Endothelial cell of umbilical vein (primary cell): ENCODE results near the gene LRCOL1. TPM values are rescaled to one million over a fixed set of nuclear protein-coding genes. Genes with fewer than 3 reads are reported as not detected.

Experiments used
- BruUV-seq: library from RNA; stranded (reverse); fragments of 400-500 nt; replicated peaks from 2 replicates; lab custom pipeline; 2021; lab: Mats Ljungman, UMichigan
- CTCF ChIA-PET: fragments of 300-600, 350-600 bp; sonication (Branson Sonifier 250); formaldehyde crosslinking; loops from one replicate; lab custom pipeline; 2021; ENCODE audit warnings: antibody characterized with exemption, inconsistent platforms; lab: Charles Lee
- POLR2A ChIA-PET: fragments of 300-600, 350-600 bp; sonication (Branson Sonifier 250); formaldehyde crosslinking; loops from one replicate; lab custom pipeline; 2021; ENCODE audit warnings: antibody characterized with exemption, inconsistent platforms; lab: Charles Lee
- DNase-seq: peaks from one replicate; pipeline ENCODE4 v3.0.0-alpha.2; 2011; ENCODE audit warnings: low read depth, low spot score
- FAIRE-seq: peaks from 2 replicates; lab custom pipeline; 2011; peaks lifted over from hg19 to GRCh38; lab: Jason Lieb, UNC
- H2AFZ ChIP-seq: 2 replicates; pipeline ENCODE4 v1.6.0; 2012; ENCODE audit warnings: low read depth, low read length, control low read depth, inconsistent platforms
- H3K27ac ChIP-seq: 2 replicates; pipeline ENCODE4 v1.5.1; 2011; ENCODE audit warnings: low read depth, mild to moderate bottlenecking, control low read depth, low read length, moderate library complexity; ENCODE audit not compliant: insufficient read depth
- H3K27me3 ChIP-seq, 2 experiments: 2 replicates each; pipeline versions ENCODE4 v1.6.0 to v1.6.1; 2011; ENCODE audit warnings: low read length in 2 of 2, mixed read lengths in 1 of 2; ENCODE audit not compliant: control insufficient read depth in 2 of 2, insufficient read depth in 2 of 2
- H3K36me3 ChIP-seq, 2 experiments: 2 replicates in 1 of 2; 3 replicates in 1 of 2; pipeline ENCODE4 v1.5.1; 2011; ENCODE audit warnings: low read length in 2 of 2, mild to moderate bottlenecking in 1 of 2, moderate library complexity in 1 of 2; ENCODE audit not compliant: control insufficient read depth in 2 of 2, insufficient read depth in 2 of 2; ENCODE audit errors: extremely low read depth in 1 of 2
- H3K4me1 ChIP-seq: 3 replicates; pipeline ENCODE4 v1.5.1; 2011; ENCODE audit warnings: mild to moderate bottlenecking, low read length; ENCODE audit not compliant: control insufficient read depth, insufficient read depth; ENCODE audit errors: extremely low read depth
- H3K4me2 ChIP-seq: 2 replicates; pipeline ENCODE4 v1.6.1; 2011; ENCODE audit warnings: low read length, control low read depth, mixed read lengths; ENCODE audit not compliant: insufficient read depth
- H3K4me3 ChIP-seq, 3 experiments: fragments of 200-600 bp in 1 of 3; sonication (generic), shearing (Covaris generic) in 1 of 3; replicated peaks in 1 of 3; 2 replicates each; pipeline ENCODE4 v1.5.1; 2011 to 2016; ENCODE audit warnings: control low read depth in 3 of 3, low read length in 3 of 3, mild to moderate bottlenecking in 2 of 3, inconsistent platforms in 1 of 3, low read depth in 1 of 3, moderate library complexity in 1 of 3; ENCODE audit not compliant: insufficient read depth in 1 of 3
- H3K79me2 ChIP-seq: 2 replicates; pipeline ENCODE4 v1.6.0; 2012; ENCODE audit warnings: low read length, inconsistent platforms; ENCODE audit not compliant: control insufficient read depth, insufficient read depth
- H3K9ac ChIP-seq: replicated peaks from 2 replicates; pipeline ENCODE3; 2011; ENCODE audit warnings: low read length, control low read depth; ENCODE audit not compliant: insufficient read depth; ENCODE audit errors: extremely low read depth
- H3K9me1 ChIP-seq: replicated peaks from 3 replicates; pipeline ENCODE4 v1.6.0; 2011; ENCODE audit warnings: mild to moderate bottlenecking, low read length; ENCODE audit not compliant: control insufficient read depth, insufficient read depth; ENCODE audit errors: extremely low read depth
- H3K9me3 ChIP-seq: replicated peaks from 2 replicates; pipeline ENCODE4 v1.5.1; 2012; ENCODE audit warnings: low read length, inconsistent platforms; ENCODE audit not compliant: control insufficient read depth, insufficient read depth
- H4K20me1 ChIP-seq: replicated peaks from 2 replicates; pipeline ENCODE3; 2011; ENCODE audit warnings: mild to moderate bottlenecking, low read length; ENCODE audit not compliant: control insufficient read depth, insufficient read depth; ENCODE audit errors: extremely low read depth
- EZH2 ChIP-seq: IDR thresholded peaks from 2 replicates; pipeline ENCODE4 v1.6.1; 2012; ENCODE audit warnings: borderline replicate concordance, low read depth, mild to moderate bottlenecking, moderate library complexity, low read length, inconsistent platforms; ENCODE audit not compliant: severe bottlenecking
- FOS ChIP-seq: IDR thresholded peaks from 2 replicates; pipeline ENCODE4 v1.6.1; 2011; ENCODE audit warnings: mild to moderate bottlenecking, low read length, moderate library complexity, borderline replicate concordance; ENCODE audit not compliant: insufficient read depth
- GATA2 ChIP-seq: IDR thresholded peaks from 2 replicates; pipeline ENCODE4 v1.7.0; 2011; ENCODE audit warnings: low read depth, mild to moderate bottlenecking, moderate library complexity, mixed read lengths, low read length; ENCODE audit not compliant: insufficient read length, insufficient read depth
- JUN ChIP-seq: IDR thresholded peaks from 2 replicates; pipeline ENCODE4 v1.6.1; 2011; ENCODE audit warnings: borderline replicate concordance, low read depth; ENCODE audit not compliant: insufficient read length, insufficient read depth
- MYC ChIP-seq: IDR thresholded peaks from one replicate; pipeline ENCODE4 v1.6.1; 2011; ENCODE audit warnings: mild to moderate bottlenecking, low read depth, low read length
- POLR2A ChIP-seq: IDR thresholded peaks from 2 replicates; pipeline ENCODE4 v1.6.1; 2012; ENCODE audit warnings: low read depth, mild to moderate bottlenecking, control low read depth, low read length
- POLR2AphosphoS5 ChIP-seq: IDR thresholded peaks from 2 replicates; pipeline ENCODE4 v1.6.1; 2012; ENCODE audit warnings: low read depth, mild to moderate bottlenecking, control low read depth, low read length, moderate library complexity; ENCODE audit not compliant: insufficient read depth
- dilution Hi-C: fragments of 300-500 bp; cut with MboI; formaldehyde crosslinking; loops from one replicate; pipeline ENCODE4 v1.15.0; 2019; ENCODE audit warnings: low sequenced_read_pairs; ENCODE audit not compliant: extremely low pct_ligation_motif_present
- intact Hi-C: fragments of 100-400 bp; cut with micrococcal nuclease; formaldehyde crosslinking; loops from one replicate; pipeline ENCODE4 v1.10.0; 2022
- polyA plus RNA-seq, 4 experiments: library from polyadenylated mRNA; depleted of rRNA in 3 of 4; stranded (reverse) in 3 of 4; unstranded in 1 of 4; fragments of >200 nt; gene quantifications; 2 replicates each; pipeline versions ENCODE4 v1.2.1 to v1.2.3, GENCODE V29; 2011 to 2012; ENCODE audit warnings: missing spikeins in 1 of 4
- total RNA-seq: library from RNA; stranded (reverse); gene quantifications from 2 replicates; pipeline ENCODE4 v1.2.3, GENCODE V29; 2021
- TF ChIP-seq, protein P1 (sequence below), 2 donors: IDR thresholded peaks; 1 replicate in 1 of 2; 2 replicates in 1 of 2; pipeline ENCODE4 v1.5.1; 2011; ENCODE audit warnings: low read length in 2 of 2, mild to moderate bottlenecking in 2 of 2, moderate library complexity in 2 of 2, control low read depth in 1 of 2, inconsistent platforms in 1 of 2, low read depth in 1 of 2; ENCODE audit not compliant: insufficient read depth in 1 of 2; ENCODE audit errors: extremely low read depth in 1 of 2
- TF ChIP-seq, protein P2 (sequence below): IDR thresholded peaks from 2 replicates; pipeline ENCODE4 v1.6.1; 2011; ENCODE audit not compliant: insufficient read depth, insufficient read length

Gene LRCOL1
- total and polyA plus RNA-seq, 2 donors (not counting 3 experiments of a cell fraction or from before 2014, with no cell fraction given), result 1.2 to 1.5 TPM

- ChIA-PET POLR2A (no interaction called here), CTCF (no interaction called here)
- Histone ChIP-seq H3K9ac (no peak overlapping the region), H3K4me3 (no peak overlapping the region), H3K9me3 (no peaks in the 10 kb centered on the region), H3K27me3 (peaks cover 5 to 33% of the 10 kb centered on the region in 2 experiments), H2AFZ (no peak overlapping the region), H3K27ac (no peak overlapping the region), H3K36me3 (no peaks in the 10 kb centered on the region), H3K79me2 (no peaks in the 10 kb centered on the region), H3K9me1 (no peaks in the 10 kb centered on the region), H3K4me2 (no peak overlapping the region), H3K4me1 (peaks cover 17% of the 10 kb centered on the region), H4K20me1 (no peaks in the 10 kb centered on the region)
- TF ChIP-seq POLR2AphosphoS5, result no peak
- no peak for TF ChIP-seq JUN
- TF ChIP-seq, protein P1, sequence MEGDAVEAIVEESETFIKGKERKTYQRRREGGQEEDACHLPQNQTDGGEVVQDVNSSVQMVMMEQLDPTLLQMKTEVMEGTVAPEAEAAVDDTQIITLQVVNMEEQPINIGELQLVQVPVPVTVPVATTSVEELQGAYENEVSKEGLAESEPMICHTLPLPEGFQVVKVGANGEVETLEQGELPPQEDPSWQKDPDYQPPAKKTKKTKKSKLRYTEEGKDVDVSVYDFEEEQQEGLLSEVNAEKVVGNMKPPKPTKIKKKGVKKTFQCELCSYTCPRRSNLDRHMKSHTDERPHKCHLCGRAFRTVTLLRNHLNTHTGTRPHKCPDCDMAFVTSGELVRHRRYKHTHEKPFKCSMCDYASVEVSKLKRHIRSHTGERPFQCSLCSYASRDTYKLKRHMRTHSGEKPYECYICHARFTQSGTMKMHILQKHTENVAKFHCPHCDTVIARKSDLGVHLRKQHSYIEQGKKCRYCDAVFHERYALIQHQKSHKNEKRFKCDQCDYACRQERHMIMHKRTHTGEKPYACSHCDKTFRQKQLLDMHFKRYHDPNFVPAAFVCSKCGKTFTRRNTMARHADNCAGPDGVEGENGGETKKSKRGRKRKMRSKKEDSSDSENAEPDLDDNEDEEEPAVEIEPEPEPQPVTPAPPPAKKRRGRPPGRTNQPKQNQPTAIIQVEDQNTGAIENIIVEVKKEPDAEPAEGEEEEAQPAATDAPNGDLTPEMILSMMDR (IDR thresholded peaks at IDR 0.05; ENCODE audit: extremely low read depth in 1 of 2, insufficient read depth in 1 of 2, low read depth in 1 of 2, low read length in 2 of 2), result no peak
- no peak for TF ChIP-seq POLR2A
- TF ChIP-seq MYC, result no peak
- TF ChIP-seq, protein P2, sequence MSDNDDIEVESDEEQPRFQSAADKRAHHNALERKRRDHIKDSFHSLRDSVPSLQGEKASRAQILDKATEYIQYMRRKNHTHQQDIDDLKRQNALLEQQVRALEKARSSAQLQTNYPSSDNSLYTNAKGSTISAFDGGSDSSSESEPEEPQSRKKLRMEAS, result no peak
- TF ChIP-seq GATA2, result no peak
- TF ChIP-seq FOS, result no peak
- TF ChIP-seq EZH2, result no peak
- no peak for DNase-seq
- dilution Hi-C loops, result no loop called here
- no peak for FAIRE-seq
- intact Hi-C loops, result no loop called here
- no TSS peak for BruUV-seq
These were observed 3.5 kb downstream of the LRCOL1 start for GRCh38 chr12:132606927-132607326.
